K562 (cell line): ENCODE data around the gene CDC42EP3. TPM values are rescaled to one million over a fixed set of nuclear protein-coding genes. Genes with fewer than 3 reads are reported as not detected.

Source experiments
- ATAC-seq: fragments of 200-7000 bp; cut with Tn5 transposase; 3 replicates; pipeline ENCODE4 v1.9.1; 2020; ENCODE audit warnings: moderate library complexity
- BruUV-seq: library from RNA; stranded (reverse); fragments of 400-500 nt; replicated peaks from 2 replicates; lab custom pipeline; 2021; lab: Mats Ljungman, UMichigan
- CTCF ChIA-PET: fragments of 300-600 bp; formaldehyde crosslinking; extraction: SDS; loops from one replicate; lab custom pipeline; 2021; ENCODE audit warnings: low intra/inter-chr PET ratio; lab: Yijun Ruan, JAX
- POLR2A ChIA-PET: fragments of 300-600, 350-650 bp; sonication (Branson Sonifier 250); formaldehyde crosslinking; extraction: SDS; loops from one replicate; lab custom pipeline; 2021; ENCODE audit warnings: antibody characterized with exemption, inconsistent platforms; lab: Yijun Ruan, JAX
- DNase-seq, 4 experiments: peaks; one replicate each; pipeline versions ENCODE4 v3.0.0 to v3.0.0-alpha.2; 2011 to 2018; ENCODE audit warnings: low spot score in 3 of 4, mixed read lengths in 3 of 4; ENCODE audit errors: extremely low read depth in 1 of 4
- FAIRE-seq: peaks from 2 replicates; lab custom pipeline; 2011; peaks lifted over from hg19 to GRCh38; lab: Jason Lieb, UNC
- H2AFZ ChIP-seq: 2 replicates; pipeline ENCODE4 v1.6.0; 2011; ENCODE audit warnings: low read depth, low read length, control low read depth, inconsistent platforms
- H3K27ac ChIP-seq: fragments of 200-600 bp; 3 replicates; pipeline ENCODE4 v1.8.0; 2011; ENCODE audit warnings: low read depth, mild to moderate bottlenecking, control low read depth, inconsistent platforms, low read length, moderate library complexity, mixed read lengths; ENCODE audit errors: extremely low read depth
- H3K27me3 ChIP-seq, 2 experiments: fragments of 300-600 bp in 1 of 2; 2 replicates in 1 of 2; 3 replicates in 1 of 2; pipeline versions ENCODE4 v1.6.0 to v1.8.0; 2011; ENCODE audit warnings: inconsistent platforms in 2 of 2, low read length in 2 of 2, mild to moderate bottlenecking in 1 of 2, mixed read lengths in 1 of 2, moderate library complexity in 1 of 2; ENCODE audit not compliant: control insufficient read depth in 2 of 2, insufficient read depth in 2 of 2
- H3K36me3 ChIP-seq: fragments of 300-600 bp; 3 replicates; pipeline ENCODE4 v1.8.0; 2011; ENCODE audit warnings: mild to moderate bottlenecking, low read length, inconsistent platforms; ENCODE audit not compliant: control insufficient read depth, insufficient read depth
- H3K4me1 ChIP-seq, 2 experiments: fragments of 200-600 bp in 1 of 2; replicated peaks in 1 of 2; 2 replicates in 1 of 2; 3 replicates in 1 of 2; pipeline versions ENCODE4 v1.5.1 to v1.8.0; 2011; ENCODE audit warnings: inconsistent platforms in 2 of 2, low read length in 2 of 2, mild to moderate bottlenecking in 1 of 2, mixed read lengths in 1 of 2, moderate library complexity in 1 of 2; ENCODE audit not compliant: control insufficient read depth in 2 of 2, insufficient read depth in 2 of 2
- H3K4me2 ChIP-seq: 2 replicates; pipeline ENCODE4 v1.6.1; 2011; ENCODE audit warnings: low read length, control low read depth, inconsistent platforms, mixed read lengths; ENCODE audit not compliant: insufficient read depth
- H3K4me3 ChIP-seq: fragments of 200-600 bp; sonication (generic), shearing (Covaris generic); 2 replicates; pipeline ENCODE4 v1.5.1; 2016; ENCODE audit warnings: control low read depth, inconsistent platforms
- H3K79me2 ChIP-seq: fragments of 200-600 bp; 3 replicates; pipeline ENCODE4 v1.8.0; 2011; ENCODE audit warnings: low read length, inconsistent platforms; ENCODE audit not compliant: control insufficient read depth, insufficient read depth
- H3K9ac ChIP-seq, 2 experiments: 2 replicates each; pipeline versions ENCODE4 v1.6.0 to v1.6.1; 2011; ENCODE audit warnings: low read depth in 2 of 2, low read length in 2 of 2, control low read depth in 1 of 2, inconsistent platforms in 1 of 2, mild to moderate bottlenecking in 1 of 2, mixed read lengths in 1 of 2; ENCODE audit not compliant: insufficient read depth in 1 of 2
- H3K9me1 ChIP-seq: one replicate; pipeline ENCODE4 v1.6.0; 2011; ENCODE audit warnings: inconsistent platforms, mild to moderate bottlenecking, low read length, moderate library complexity; ENCODE audit not compliant: control insufficient read depth, insufficient read depth
- H3K9me3 ChIP-seq: replicated peaks from 2 replicates; pipeline ENCODE4 v1.5.1; 2011; ENCODE audit warnings: low read depth, low read length, inconsistent platforms; ENCODE audit not compliant: control insufficient read depth, insufficient read depth
- H4K20me1 ChIP-seq: replicated peaks from 2 replicates; pipeline ENCODE4 v1.6.1; 2011; ENCODE audit warnings: low read length, inconsistent platforms, mixed read lengths; ENCODE audit not compliant: control insufficient read depth, insufficient read depth
- E4F1 ChIP-seq: fragments of 250-450 bp; sonication (Bioruptor Pico); IDR thresholded peaks from 2 replicates; pipeline ENCODE4 v1.5.0; 2021; ENCODE audit warnings: mild to moderate bottlenecking, borderline replicate concordance
- HOXB6 ChIP-seq: fragments of 250-450 bp; sonication (Bioruptor Pico); IDR thresholded peaks from 2 replicates; pipeline ENCODE4 v1.5.1; 2022; ENCODE audit warnings: mild to moderate bottlenecking, borderline replicate concordance
- NFRKB ChIP-seq: fragments of 450-650 bp; IDR thresholded peaks from 2 replicates; pipeline ENCODE4 v1.6.1; 2016; ENCODE audit warnings: low read depth
- POLR3G ChIP-seq: IDR thresholded peaks from 2 replicates; pipeline ENCODE4 v1.6.1; 2011; ENCODE audit not compliant: insufficient read length, insufficient replicate concordance; ENCODE audit errors: extremely low read depth
- PRPF4 ChIP-seq: fragments of 200-400 bp; formaldehyde crosslinking; IDR thresholded peaks from one replicate; pipeline ENCODE4 v1.6.1; 2017; ENCODE audit warnings: low read length, low read depth, mild to moderate bottlenecking; ENCODE audit not compliant: insufficient read depth, poor library complexity, severe bottlenecking
- SIRT6 ChIP-seq: IDR thresholded peaks from one replicate; pipeline ENCODE4 v1.6.1; 2012; ENCODE audit warnings: low read depth, mild to moderate bottlenecking, control low read depth, inconsistent platforms, low read length, moderate library complexity
- SOX6 ChIP-seq: fragments of 450-650 bp; IDR thresholded peaks from 2 replicates; pipeline ENCODE4 v1.6.1; 2014; ENCODE audit warnings: mild to moderate bottlenecking
- WGBS: fragments of 100-300 bp; shearing (Covaris generic); methylation state at CpG from one replicate; pipeline ENCODE4 v1.1.6; 2016; ENCODE audit warnings: low coverage, mixed read lengths; ENCODE audit not compliant: insufficient coverage; ENCODE audit errors: missing lambda C conversion rate; 5-methylcytosine and 5-hydroxymethylcytosine counted together
- in situ Hi-C: fragments of 300-500 bp; cut with MboI; formaldehyde crosslinking; loops from 4 replicates; pipeline ENCODE4 v1.15.0; 2018; ENCODE audit warnings: inconsistent platforms, mixed read lengths
- intact Hi-C: fragments of 100-400 bp; cut with micrococcal nuclease; formaldehyde crosslinking; loops from 2 replicates; pipeline ENCODE4 v1.14.2; 2022
- polyA plus RNA-seq, 8 experiments: library from polyadenylated mRNA; depleted of rRNA in 4 of 8; stranded (reverse) in 5 of 8; unstranded in 3 of 8; fragments of >200 nt; fragmentation: Nextera tagmentation in 2 of 8; fragmentation: Illumina TruSeq in 1 of 8; extraction: Ambion mirVana in 2 of 8; extraction: Trizol in 1 of 8; gene quantifications; 2 replicates each; pipeline versions ENCODE4 v1.2.1 to v1.2.3, GENCODE V29; 2011 to 2014; ENCODE audit warnings: inconsistent platforms in 1 of 8, missing spikeins in 1 of 8
- total RNA-seq, 7 experiments: library from RNA; depleted of rRNA in 6 of 7; stranded (reverse); fragments of >200 nt in 6 of 7; fragmentation: Illumina TruSeq in 2 of 7; extraction: Trizol in 2 of 7; gene quantifications; 2 replicates each; pipeline versions ENCODE4 v1.2.1 to v1.2.3, GENCODE V29; 2011 to 2021; ENCODE audit warnings: low replicate concordance in 1 of 7
- TF ChIP-seq, protein P1 (sequence below): sonication (generic); IDR thresholded peaks from 2 replicates; pipeline ENCODE4 v1.6.1; 2016

CDC42EP3 gene
- total and polyA plus RNA-seq, 9 of the 15 experiments (the other 6 are each of a cell fraction or from before 2014, with no cell fraction given) = 0.72 to 6.4 (median 2.0) TPM

- WGBS = 18% methylated on average over 3 of the region's 3 CpGs
- POLR2A ChIA-PET = interaction anchor here (0.8 to 1.4 kb wide), 2 partner anchors 9 kb away, joined by 3 to 4 read pairs; no protein-coding TSS in a partner anchor
- TF ChIP-seq SIRT6 = no peak
- TF ChIP-seq NFRKB = no peak
- no peak for TF ChIP-seq HOXB6 (CRISPR knock-in tag)
- no peak for TF ChIP-seq SOX6
- no peak for TF ChIP-seq E4F1 (CRISPR knock-in tag)
- TF ChIP-seq PRPF4 = no peak
- TF ChIP-seq POLR3G = no peak
- TF ChIP-seq, protein P1, sequence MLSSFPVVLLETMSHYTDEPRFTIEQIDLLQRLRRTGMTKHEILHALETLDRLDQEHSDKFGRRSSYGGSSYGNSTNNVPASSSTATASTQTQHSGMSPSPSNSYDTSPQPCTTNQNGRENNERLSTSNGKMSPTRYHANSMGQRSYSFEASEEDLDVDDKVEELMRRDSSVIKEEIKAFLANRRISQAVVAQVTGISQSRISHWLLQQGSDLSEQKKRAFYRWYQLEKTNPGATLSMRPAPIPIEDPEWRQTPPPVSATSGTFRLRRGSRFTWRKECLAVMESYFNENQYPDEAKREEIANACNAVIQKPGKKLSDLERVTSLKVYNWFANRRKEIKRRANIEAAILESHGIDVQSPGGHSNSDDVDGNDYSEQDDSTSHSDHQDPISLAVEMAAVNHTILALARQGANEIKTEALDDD = no peak
- ATAC-seq = no peak
- Histone ChIP-seq H3K4me1 (peaks cover 0 to 2% of the 10 kb centered on the region in 2 experiments; a peak in 3 of 5 replicates), H3K79me2 (no peaks in the 10 kb centered on the region), H3K27me3 (0 out of 5 replicates have a peak, but pooled peaks cover 0 to 4% of the 10 kb centered on the region in 2 experiments), H3K27ac (no peak overlapping the region), H3K4me3 (no peak overlapping the region), H2AFZ (no peak overlapping the region), H3K9ac (no peak overlapping the region), H3K36me3 (no peaks in the 10 kb centered on the region), H3K9me1 (no peaks in the 10 kb centered on the region), H4K20me1 (no peaks in the 10 kb centered on the region), H3K4me2 (no peak overlapping the region), H3K9me3 (no peaks in the 10 kb centered on the region)
- no peak for FAIRE-seq
- BruUV-seq = no TSS peak
- no peak for DNase-seq
- CTCF ChIA-PET = no interaction called here
- intact Hi-C loops (no loop called here), in situ Hi-C loops (loop anchor here (5.0 kb wide), 1 partner anchor 57 kb away; no protein-coding TSS in a partner anchor)
These were observed 21.9 kb downstream of the CDC42EP3 start for GRCh38 chr2:37649518-37649917.
